HG03196 (cell line): ENCODE measurements around the gene XBP1.
A peak's percentile ranks its signal among the peaks of the same experiment; 100 is the strongest.
"Not testable (repeated sequence)": the region's sequence is repeated elsewhere in the genome, so short reads cannot be mapped to it uniquely, and the experiment has no call there.

Experiments used
- ATAC-seq: cut with Tn5 transposase; IDR thresholded peaks from one replicate; pipeline ENCODE4 v1.9.1; 2021; ENCODE audit not compliant: unreplicated experiment

Gene XBP1

GRCh38 chr22:28819253-28820096, 19.1 kb upstream of the XBP1 start:
- no peak for ATAC-seq

GRCh38 chr22:28817919-28818859, 17.8 kb upstream of the XBP1 start:
- no peak for ATAC-seq

GRCh38 chr22:28817064-28817463, 16.7 kb upstream of the XBP1 start:
- no peak for ATAC-seq

- no peak for ATAC-seq
Observed at GRCh38 chr22:28815729-28816128, 15.4 kb upstream of the XBP1 start.

- ATAC-seq: no peak
Observed at GRCh38 chr22:28815111-28815510, 14.7 kb upstream of the XBP1 start.

GRCh38 chr22:28813772-28814518, 13.6 kb upstream of the XBP1 start:
- ATAC-seq: no peak

- no peak for ATAC-seq
Observed at GRCh38 chr22:28812516-28812915, 12.1 kb upstream of the XBP1 start.

GRCh38 chr22:28810821-28811491, 10.6 kb upstream of the XBP1 start:
- no peak for ATAC-seq

- ATAC-seq: no peak
Observed at GRCh38 chr22:28808716-28809355, 8.5 kb upstream of the XBP1 start.

- ATAC-seq: not testable (repeated sequence)
Observed at GRCh38 chr22:28805426-28805825, 5.1 kb upstream of the XBP1 start.

- ATAC-seq: no peak
Observed at GRCh38 chr22:28802595-28803123, 2.3 kb upstream of the XBP1 start.

GRCh38 chr22:28801845-28802594, 1.7 kb upstream of the XBP1 start:
- ATAC-seq: no peak

- ATAC-seq: peak; percentile 12
Observed at GRCh38 chr22:28799606-28800307, 612 bp downstream of the XBP1 start.

- ATAC-seq: no peak
Observed at GRCh38 chr22:28798810-28799605, 1.4 kb downstream of the XBP1 start.

GRCh38 chr22:28795932-28796856, 4.2 kb downstream of the XBP1 start:
- ATAC-seq: no peak

- ATAC-seq: no peak
Observed at GRCh38 chr22:28795071-28795693, 5.2 kb downstream of the XBP1 start.
